Gastroesophageal sphincter (tissue), 4 donors: Measurements from ENCODE around the gene AGBL5. TPM values are rescaled to one million over a fixed set of nuclear protein-coding genes. Genes with fewer than 3 reads are reported as not detected.
"Not testable (repeated sequence)": the region's sequence is repeated elsewhere in the genome, so short reads cannot be mapped to it uniquely, and the experiment has no call there.

Source experiments
- ATAC-seq: fragments of 150-250 bp; one replicate; pipeline ENCODE4 v1.9.1; 2016; ENCODE audit warnings: mild to moderate bottlenecking, moderate library complexity
- H3K27ac ChIP-seq, 4 donors: fragments of 200-600 bp; sonication (generic) in 3 of 4; 1 replicate in 3 of 4; 2 replicates in 1 of 4; pipeline ENCODE4 v1.5.1; 2016 to 2019
- H3K27me3 ChIP-seq: fragments of 200-600 bp; sonication (generic); one replicate; pipeline ENCODE4 v1.5.1; 2019
- H3K36me3 ChIP-seq, 2 donors: fragments of 200-600 bp; sonication (generic); one replicate each; pipeline ENCODE4 v1.5.1; 2019; ENCODE audit warnings: control low read depth in 1 of 2
- H3K4me1 ChIP-seq, 3 donors: fragments of 200-600 bp; sonication (generic); 1 replicate in 2 of 3; 2 replicates in 1 of 3; pipeline ENCODE4 v1.5.1; 2016 to 2019; ENCODE audit warnings: control low read depth in 2 of 3
- H3K4me3 ChIP-seq, 2 donors: fragments of 200-600 bp; sonication (generic); one replicate each; pipeline ENCODE4 v1.5.1; 2019; ENCODE audit warnings: mild to moderate bottlenecking in 1 of 2, moderate library complexity in 1 of 2
- H3K9me3 ChIP-seq, 3 donors: fragments of 200-600 bp; sonication (generic); one replicate each; pipeline ENCODE4 v1.5.1; 2017 to 2019; ENCODE audit warnings: control low read depth in 2 of 3
- CTCF ChIP-seq, 4 experiments: fragments of 200-600 bp in 2 of 4; fragments of 450-650 bp in 2 of 4; sonication (generic) in 1 of 4; IDR thresholded peaks; one replicate each; pipeline ENCODE4 v1.5.1; 2017 to 2019; ENCODE audit warnings: antibody characterized with exemption in 4 of 4, mild to moderate bottlenecking in 2 of 4, moderate library complexity in 2 of 4
- EP300 ChIP-seq: sonication (generic); formaldehyde crosslinking; IDR thresholded peaks from one replicate; pipeline ENCODE4 v1.6.1; 2017; ENCODE audit warnings: antibody characterized with exemption, mild to moderate bottlenecking
- POLR2A ChIP-seq, 2 donors: fragments of 450-650 bp; IDR thresholded peaks; one replicate each; pipeline ENCODE4 v1.6.1; 2017; ENCODE audit warnings: antibody characterized with exemption in 2 of 2, mild to moderate bottlenecking in 2 of 2, moderate library complexity in 1 of 2
- POLR2AphosphoS5 ChIP-seq: sonication (generic); formaldehyde crosslinking; IDR thresholded peaks from one replicate; pipeline ENCODE4 v1.6.1; 2017; ENCODE audit warnings: antibody characterized with exemption
- WGBS, 2 donors: methylation state at CpG; one replicate each; pipeline ENCODE4 v1.1.5; 2018; ENCODE audit warnings: low coverage in 1 of 2; 5-methylcytosine and 5-hydroxymethylcytosine counted together
- total RNA-seq, 4 donors: library from RNA; depleted of rRNA; stranded (reverse); fragments of >200 nt; gene quantifications; one replicate each; pipeline ENCODE4 v1.1.0, GENCODE V29; 2016

The AGBL5 gene
- total RNA-seq, 4 donors from 2014 or later: 16.2 to 31.7 (median 23.0) TPM

- peak; percentile 63 for ATAC-seq
- H3K27me3 ChIP-seq: no peaks in the 10 kb centered on the region
- peaks cover 0 to 30% of the 10 kb centered on the region in 2 donors for H3K36me3 ChIP-seq
- peak overlapping the region; percentile 71 to 82 for H3K4me3 ChIP-seq
- no peaks in the 10 kb centered on the region for H3K9me3 ChIP-seq
- H3K4me1 ChIP-seq: peaks cover 5 to 93% (median 36%) of the 10 kb centered on the region in 3 donors
- 2 to 5% methylated on average over 3 to 12 of the region's 34 CpGs for WGBS, 2 donors
- peak overlapping the region; percentile 88 to 98 (median 97) for H3K27ac ChIP-seq
- TF ChIP-seq POLR2A (IDR thresholded peaks at IDR 0.05): no peak
- TF ChIP-seq POLR2AphosphoS5: peak; percentile 85
- no peak for TF ChIP-seq CTCF (IDR thresholded peaks at IDR 0.05)
- peak; percentile 17 for TF ChIP-seq EP300
These were observed 20.7 kb downstream of the AGBL5 start for GRCh38 chr2:27071990-27072830.

- H3K27me3 ChIP-seq: no peaks in the 10 kb centered on the region
- no peaks in the 10 kb centered on the region for H3K9me3 ChIP-seq
- H3K4me3 ChIP-seq: peak overlapping the region in 1 of 2 donors; percentile 82
- peaks cover 0 to 24% of the 10 kb centered on the region in 2 donors for H3K36me3 ChIP-seq
- ATAC-seq: no peak
- H3K27ac ChIP-seq: peak overlapping the region; percentile 88 to 98 (median 97)
- TF ChIP-seq POLR2A (IDR thresholded peaks at IDR 0.05) (no peak), EP300 (no peak)
- peaks cover 5 to 93% (median 40%) of the 10 kb centered on the region in 3 donors for H3K4me1 ChIP-seq
- 27 to 31% methylated on average over 2 to 5 of the region's 5 CpGs for WGBS, 2 donors
These were observed 21.5 kb downstream of the AGBL5 start for GRCh38 chr2:27072920-27073319.

- peaks cover 0 to 15% of the 10 kb centered on the region in 2 donors for H3K36me3 ChIP-seq
- no peak overlapping the region for H3K4me3 ChIP-seq
- 11% methylated on average over 2 of the region's 2 CpGs; no CpG with 5 or more reads in 1 of the 2 donors for WGBS, 2 donors
- H3K9me3 ChIP-seq: no peaks in the 10 kb centered on the region
- peak overlapping the region; percentile 39 to 98 (median 96) for H3K27ac ChIP-seq
- no peak for ATAC-seq
- TF ChIP-seq EP300 (no peak), CTCF (IDR thresholded peaks at IDR 0.05) (no peak), POLR2AphosphoS5 (no peak), POLR2A (IDR thresholded peaks at IDR 0.05) (no peak)
- H3K27me3 ChIP-seq: no peaks in the 10 kb centered on the region
- peaks cover 5 to 91% (median 43%) of the 10 kb centered on the region in 3 donors for H3K4me1 ChIP-seq
These were observed 22.3 kb downstream of the AGBL5 start for GRCh38 chr2:27073782-27074181.

- Histone ChIP-seq H3K4me3 (no peak overlapping the region), H3K27ac (peak overlapping the region; percentile 21 to 98 (median 96)), H3K36me3 (peaks cover 0 to 4% of the 10 kb centered on the region in 2 donors), H3K27me3 (no peaks in the 10 kb centered on the region), H3K4me1 (peaks cover 3 to 91% (median 33%) of the 10 kb centered on the region in 3 donors), H3K9me3 (no peaks in the 10 kb centered on the region)
- 29 to 47% methylated on average over 3 to 4 of the region's 4 CpGs for WGBS, 2 donors
- no peak for ATAC-seq
- TF ChIP-seq POLR2AphosphoS5 (no peak), POLR2A (IDR thresholded peaks at IDR 0.05) (no peak), CTCF (IDR thresholded peaks at IDR 0.05) (no peak), EP300 (no peak)
These were observed 23.5 kb downstream of the AGBL5 start for GRCh38 chr2:27074738-27075565.

GRCh38 chr2:27075566-27075871 lies 24.1 kb downstream of the AGBL5 start:
- ATAC-seq, H3K36me3 ChIP-seq, H3K9me3 ChIP-seq, H3K4me3 ChIP-seq, H3K27me3 ChIP-seq: not testable (repeated sequence)
- Histone ChIP-seq H3K27ac (peak overlapping the region in 3 of 4 donors; percentile 96 to 98 (median 97)), H3K4me1 (peaks cover 0 to 91% (median 33%) of the 10 kb centered on the region in 3 donors)
- WGBS, 2 donors: 17 to 75% methylated on average over 1 to 4 of the region's 6 CpGs
